GM19455 (cell line): ENCODE results near the gene COMMD1.
"Not testable (repeated sequence)": the region's sequence is repeated elsewhere in the genome, so short reads cannot be mapped to it uniquely, and the experiment has no call there.

Source experiments
- ATAC-seq: cut with Tn5 transposase; IDR thresholded peaks from one replicate; pipeline ENCODE4 v1.9.1; 2021; ENCODE audit not compliant: unreplicated experiment

Gene COMMD1

GRCh38 chr2:61924895-61925663, 19.6 kb downstream of the COMMD1 start:
- no peak for ATAC-seq

GRCh38 chr2:61926531-61927477, 21.3 kb downstream of the COMMD1 start:
- ATAC-seq, result no peak

GRCh38 chr2:61928826-61929461, 23.5 kb downstream of the COMMD1 start:
- ATAC-seq, result no peak

- ATAC-seq, result no peak
Measured at GRCh38 chr2:61937098-61937497, 31.6 kb downstream of the COMMD1 start.

- no peak for ATAC-seq
Measured at GRCh38 chr2:61937886-61938285, 32.4 kb downstream of the COMMD1 start.

GRCh38 chr2:61938511-61938910, 33.0 kb downstream of the COMMD1 start:
- ATAC-seq, result no peak

- ATAC-seq, result no peak
Measured at GRCh38 chr2:61943251-61943650, 37.8 kb downstream of the COMMD1 start.

- no peak for ATAC-seq
Measured at GRCh38 chr2:61946666-61947065, 41.2 kb downstream of the COMMD1 start.

GRCh38 chr2:61948661-61949457, 43.4 kb downstream of the COMMD1 start:
- ATAC-seq, result no peak

GRCh38 chr2:61949458-61949713, 43.9 kb downstream of the COMMD1 start:
- no peak for ATAC-seq

GRCh38 chr2:61949714-61950560, 44.5 kb downstream of the COMMD1 start:
- no peak for ATAC-seq

- no peak for ATAC-seq
Measured at GRCh38 chr2:61950571-61951315, 45.3 kb downstream of the COMMD1 start.

- no peak for ATAC-seq
Measured at GRCh38 chr2:61951881-61952280, 46.4 kb downstream of the COMMD1 start.

- no peak for ATAC-seq
Measured at GRCh38 chr2:61952288-61952687, 46.8 kb downstream of the COMMD1 start.

GRCh38 chr2:61954856-61955255, 49.4 kb downstream of the COMMD1 start:
- ATAC-seq, result not testable (repeated sequence)

GRCh38 chr2:61959381-61960293, 54.2 kb downstream of the COMMD1 start:
- no peak for ATAC-seq

- ATAC-seq, result no peak
Measured at GRCh38 chr2:61961231-61961901, 55.9 kb downstream of the COMMD1 start.
